ENCODE results near the gene ARMH2. TPM values are rescaled to one million over a fixed set of nuclear protein-coding genes. Genes with fewer than 3 reads are reported as not detected.

ARMH2 gene
- total and polyA plus RNA-seq, 10 of the 15 experiments (the other 5 are each of a cell fraction or from before 2014, with no cell fraction given) = 0.18 to 0.46 TPM; not detected in 8

GRCh38 chr6:24809728-24810127 lies 11.0 kb upstream of the ARMH2 start:
- ChIA-PET POLR2A (interaction anchor here (0.6 kb wide), 1 partner anchor 216 kb away, joined by 3 read pairs; no protein-coding TSS in a partner anchor), RAD21 (ENCODE audit: unreplicated experiment) (interaction anchor here (1.0 to 1.2 kb wide), 2 partner anchors 8 to 10 kb away, joined by 3 read pairs; no protein-coding TSS in a partner anchor), SMC1A (ENCODE audit: uncharacterized antibody, unreplicated experiment) (interaction anchor here (0.8 to 1.1 kb wide), 3 partner anchors 9 to 337 kb away, joined by 3 to 4 read pairs (median 3); no protein-coding TSS in a partner anchor), CTCF (interaction anchor here (1.2 to 1.5 kb wide), 2 partner anchors 9 to 125 kb away, joined by 3 to 9 read pairs; no protein-coding TSS in a partner anchor)
- no peak overlapping the region for H3K27ac ChIP-seq (ENCODE audit: control insufficient read depth, insufficient read depth)
- 98% methylated on average over 3 of the region's 3 CpGs for WGBS (ENCODE audit: insufficient coverage, insufficient replicate concordance, low lambda C conversion rate, missing lambda C conversion rate)
- H3K36me3 ChIP-seq (ENCODE audit: control insufficient read depth in 2 of 2, insufficient read depth in 2 of 2, low read length in 1 of 2) = no peaks in the 10 kb centered on the region; a peak in 2 of 4 replicates
- in situ Hi-C loops (cut with MboI) = no loop called here
- no peak overlapping the region for H3K9ac ChIP-seq (ENCODE audit: control insufficient read depth, insufficient read depth, low read length)
- no peak for FAIRE-seq
- BruUV-seq (replicated peaks) = no TSS peak
- H3K4me3 ChIP-seq = no peak overlapping the region
- no peaks in the 10 kb centered on the region for H3K79me2 ChIP-seq (ENCODE audit: control insufficient read depth, insufficient read depth, low read length)
- H2AFZ ChIP-seq (ENCODE audit: control insufficient read depth, low read depth, low read length) = no peak overlapping the region
- no peak overlapping the region for H3K4me2 ChIP-seq (ENCODE audit: control insufficient read depth, insufficient read depth)
- ATAC-seq = no peak
- no peaks in the 10 kb centered on the region for H4K20me1 ChIP-seq (ENCODE audit: control insufficient read depth, insufficient read depth)
- intact Hi-C loops (cut with micrococcal nuclease; ENCODE audit: unreplicated experiment) = no loop called here
- H3K4me1 ChIP-seq (ENCODE audit: control insufficient read depth, insufficient read depth, low read length) = no peaks in the 10 kb centered on the region
- no peak for DNase-seq (ENCODE audit: low read depth, low spot score)
- no peaks in the 10 kb centered on the region for H3K9me3 ChIP-seq (replicated peaks; ENCODE audit: control insufficient read depth, insufficient read depth, low read length)
- no peaks in the 10 kb centered on the region for H3K27me3 ChIP-seq (replicated peaks in 1 of 2; ENCODE audit: control insufficient read depth in 2 of 2, insufficient read depth in 2 of 2, low read length in 1 of 2)
- TF ChIP-seq EZH2 (IDR thresholded peaks at IDR 0.05; ENCODE audit: borderline replicate concordance, control insufficient read depth, low read depth, low read length) (no peak), POU2F2 (IDR thresholded peaks at IDR 0.05; ENCODE audit: borderline replicate concordance, low read depth, low read length) (no peak), ZBTB11 (CRISPR knock-in tag; IDR thresholded peaks at IDR 0.05) (no peak), ATF3 (IDR thresholded peaks at IDR 0.05; ENCODE audit: borderline replicate concordance, extremely low read depth, low read depth, low read length) (no peak), EED (IDR thresholded peaks at IDR 0.05; ENCODE audit: low read depth) (no peak), RUNX3 (IDR thresholded peaks at IDR 0.05; ENCODE audit: low read length) (no peak), GABPA (IDR thresholded peaks at IDR 0.05; ENCODE audit: low read depth) (no peak), ZNF384 (IDR thresholded peaks at IDR 0.05; ENCODE audit: borderline replicate concordance, low read depth, low read length) (no peak), RB1 (IDR thresholded peaks at IDR 0.05; ENCODE audit: borderline replicate concordance) (no peak), NR2C1 (IDR thresholded peaks at IDR 0.05) (no peak), NBN (IDR thresholded peaks at IDR 0.05) (no peak), BACH1 (IDR thresholded peaks at IDR 0.05; ENCODE audit: borderline replicate concordance) (no peak), CTCF (IDR thresholded peaks at IDR 0.05 in 2 of 3, conservative IDR thresholded peaks at IDR 0.05 in 1 of 3; ENCODE audit: control insufficient read depth in 2 of 3, extremely low read depth in 1 of 3, insufficient read depth in 1 of 3, low read depth in 3 of 3, low read length in 3 of 3) (no peak), ESRRA (IDR thresholded peaks at IDR 0.05; ENCODE audit: low read length) (no peak), ZBTB40 (IDR thresholded peaks at IDR 0.05; ENCODE audit: borderline replicate concordance) (no peak)

Data from GM12878 (cell line).